GM21515 (cell line): ENCODE data around the gene MAGI2.
"Not testable (repeated sequence)": the region's sequence is repeated elsewhere in the genome, so short reads cannot be mapped to it uniquely, and the experiment has no call there.

ENCODE experiments used
- ATAC-seq: cut with Tn5 transposase; IDR thresholded peaks from one replicate; pipeline ENCODE4 v1.9.1; 2021; ENCODE audit not compliant: unreplicated experiment

The MAGI2 gene

DNA sequence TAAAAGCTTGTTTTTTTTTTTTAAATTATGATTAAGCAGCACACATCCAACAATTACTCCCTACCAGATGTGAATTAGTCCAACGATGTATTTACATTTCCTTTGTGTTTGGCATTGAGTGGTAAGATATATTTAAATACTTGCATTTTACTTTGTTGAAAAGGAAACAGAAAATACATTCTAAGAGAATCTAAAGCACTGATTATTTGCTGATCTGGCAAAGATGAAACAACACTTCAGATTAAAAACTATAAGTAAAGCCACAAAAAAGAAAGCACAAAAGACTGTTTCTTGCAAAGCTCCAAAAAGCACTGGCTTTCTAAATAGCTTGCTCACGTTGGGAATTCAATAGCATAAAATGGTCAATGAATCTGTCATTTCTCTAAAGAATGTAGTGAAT lies 1188.4 kb downstream of the MAGI2 start:
- no peak for ATAC-seq

DNA sequence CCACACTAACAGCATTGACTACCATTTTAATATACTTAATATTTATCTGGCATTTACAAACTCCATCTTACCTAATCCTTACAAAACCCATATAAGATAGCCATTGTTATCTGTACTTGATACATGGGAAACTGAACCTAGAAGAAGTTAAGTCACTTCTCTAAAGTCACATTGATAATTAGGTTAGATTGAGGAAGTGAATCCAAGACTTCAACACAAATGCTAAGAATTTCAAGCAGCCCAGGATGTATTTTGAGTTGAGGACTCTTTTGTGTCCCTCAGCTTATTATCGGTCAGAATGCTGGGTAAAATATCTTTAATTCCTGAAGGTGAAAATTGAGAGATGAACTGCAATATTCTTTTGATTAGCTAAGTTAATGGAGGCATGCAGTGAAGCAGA lies 1189.4 kb downstream of the MAGI2 start:
- ATAC-seq: no peak

DNA sequence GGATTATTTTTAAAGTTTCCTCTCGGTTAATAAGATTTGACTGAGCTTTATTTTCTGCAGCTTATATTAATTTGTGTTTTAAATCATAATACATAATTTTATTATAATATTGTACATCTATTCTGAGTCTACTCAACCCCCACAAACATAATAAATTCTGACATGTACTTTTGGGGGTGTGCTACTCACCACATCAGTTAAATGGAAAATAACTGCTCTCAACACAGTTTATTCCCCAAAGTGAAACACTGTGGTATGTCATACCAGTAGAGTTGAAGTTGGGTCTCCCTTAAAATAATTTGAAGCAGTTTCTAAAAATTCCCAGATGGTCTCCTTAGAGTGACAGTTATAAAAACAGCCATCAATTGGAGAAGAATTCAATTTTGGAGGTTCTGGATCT lies 1191.7 kb downstream of the MAGI2 start:
- ATAC-seq: no peak

DNA sequence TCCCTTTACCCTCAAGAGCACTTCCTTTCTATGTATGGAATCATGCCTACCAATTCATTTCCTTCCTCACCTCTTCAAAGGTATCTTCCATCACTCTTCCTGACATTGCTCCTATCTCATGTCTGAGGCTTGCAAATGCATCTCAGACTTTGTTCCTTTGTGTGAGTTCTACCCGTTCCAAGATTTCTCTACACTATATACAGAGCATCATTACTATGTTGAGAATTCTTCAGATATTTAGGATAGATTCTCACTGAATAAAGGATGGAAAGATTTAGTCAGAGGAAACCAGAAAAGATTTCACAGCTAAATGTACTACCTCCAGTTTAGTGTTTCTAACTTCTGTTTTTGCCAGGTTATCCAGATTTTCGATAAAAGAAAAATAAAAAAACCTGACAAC lies 1192.2 kb downstream of the MAGI2 start:
- ATAC-seq: no peak

DNA sequence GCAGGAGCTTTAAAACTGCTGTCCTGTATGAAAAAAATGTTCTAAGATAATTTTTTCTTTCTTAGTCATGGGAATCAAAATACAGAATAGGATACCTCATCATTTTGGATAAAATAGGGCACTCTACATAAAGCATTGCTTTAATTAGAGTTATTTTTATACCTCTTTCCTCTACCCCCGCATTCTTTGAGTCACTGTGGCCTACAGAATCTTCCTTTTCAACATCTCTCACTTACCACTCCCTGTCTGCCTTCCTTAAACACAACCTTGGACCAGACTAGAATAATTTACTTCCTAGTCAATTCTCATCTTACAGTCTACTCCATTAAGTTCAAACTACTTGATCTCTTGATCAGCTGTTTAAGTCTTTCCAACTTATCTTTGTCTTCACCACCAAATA lies 1192.6 kb downstream of the MAGI2 start:
- no peak for ATAC-seq

DNA sequence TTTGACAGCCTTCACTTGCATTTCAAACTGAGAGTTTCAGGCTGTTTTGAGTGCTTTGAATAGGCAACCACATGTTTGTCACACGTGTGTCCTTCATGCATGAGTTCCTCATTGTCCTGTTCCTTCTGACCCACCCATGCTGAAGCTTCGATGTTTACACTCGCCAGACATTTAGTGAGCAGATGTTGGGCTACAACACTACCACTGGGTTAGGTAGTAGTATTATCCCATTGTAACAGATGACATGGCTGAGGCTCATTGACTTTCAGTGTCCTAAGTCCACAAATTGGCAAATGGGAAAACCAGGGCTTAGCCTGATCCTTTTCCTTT lies 1198.8 kb downstream of the MAGI2 start:
- ATAC-seq: no peak

DNA sequence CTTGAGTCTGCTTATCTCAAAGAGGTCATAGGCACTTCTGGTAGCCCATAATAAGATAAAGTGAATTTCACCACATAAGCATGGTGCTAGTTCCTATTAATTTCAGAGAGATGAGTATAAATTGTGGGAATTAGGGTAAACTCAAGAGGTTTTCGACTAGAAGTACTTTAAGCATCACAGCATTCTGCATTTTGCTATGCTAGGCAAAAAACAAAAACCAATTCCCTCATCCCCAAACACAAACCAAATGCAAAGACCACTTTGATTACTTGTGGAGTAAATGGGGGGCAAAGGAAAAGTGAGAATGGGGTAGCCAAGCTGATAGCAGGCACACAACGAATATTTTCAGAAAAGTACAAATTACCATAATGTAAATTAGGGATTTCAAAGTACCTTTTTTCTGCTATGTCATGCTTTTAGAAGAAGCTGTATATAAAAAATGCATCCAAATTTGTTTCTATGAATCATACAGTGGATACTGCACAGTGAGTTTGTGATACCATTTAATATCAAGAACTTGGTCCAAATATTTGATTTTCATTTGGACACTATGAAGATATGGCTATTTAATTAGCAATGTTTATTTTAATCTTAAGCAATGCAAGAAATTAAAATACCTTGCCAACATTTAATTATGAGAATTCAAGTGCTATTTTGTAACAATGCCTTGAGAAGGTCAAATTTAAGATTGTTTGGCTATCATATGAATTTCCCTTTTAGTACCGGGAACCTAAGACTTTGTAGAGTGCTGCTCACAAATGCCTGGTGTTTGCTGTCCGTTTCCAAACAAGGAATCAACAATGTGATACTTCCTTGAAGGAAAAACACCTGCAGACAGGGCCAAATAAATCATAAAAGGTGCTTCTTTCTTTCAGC lies 1199.4 kb downstream of the MAGI2 start:
- no peak for ATAC-seq

DNA sequence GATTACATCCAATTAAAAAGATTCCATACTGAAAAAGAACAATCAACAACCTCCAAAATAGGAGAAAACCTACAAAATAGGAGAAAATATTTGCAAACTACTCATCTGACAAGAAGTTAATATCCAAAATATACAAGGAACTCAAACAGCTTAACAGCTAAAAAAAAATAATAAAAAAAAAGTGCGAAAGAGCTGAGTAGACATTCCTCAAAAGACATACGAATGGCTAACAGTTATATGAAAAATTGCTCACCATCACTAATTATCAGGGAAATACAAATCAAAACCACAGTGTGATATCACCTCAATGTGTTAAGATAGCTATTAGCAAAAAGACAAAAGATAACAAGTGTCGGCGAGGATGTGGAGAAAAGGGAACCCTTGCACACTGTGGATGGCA lies 1204.6 kb downstream of the MAGI2 start:
- ATAC-seq: no peak

DNA sequence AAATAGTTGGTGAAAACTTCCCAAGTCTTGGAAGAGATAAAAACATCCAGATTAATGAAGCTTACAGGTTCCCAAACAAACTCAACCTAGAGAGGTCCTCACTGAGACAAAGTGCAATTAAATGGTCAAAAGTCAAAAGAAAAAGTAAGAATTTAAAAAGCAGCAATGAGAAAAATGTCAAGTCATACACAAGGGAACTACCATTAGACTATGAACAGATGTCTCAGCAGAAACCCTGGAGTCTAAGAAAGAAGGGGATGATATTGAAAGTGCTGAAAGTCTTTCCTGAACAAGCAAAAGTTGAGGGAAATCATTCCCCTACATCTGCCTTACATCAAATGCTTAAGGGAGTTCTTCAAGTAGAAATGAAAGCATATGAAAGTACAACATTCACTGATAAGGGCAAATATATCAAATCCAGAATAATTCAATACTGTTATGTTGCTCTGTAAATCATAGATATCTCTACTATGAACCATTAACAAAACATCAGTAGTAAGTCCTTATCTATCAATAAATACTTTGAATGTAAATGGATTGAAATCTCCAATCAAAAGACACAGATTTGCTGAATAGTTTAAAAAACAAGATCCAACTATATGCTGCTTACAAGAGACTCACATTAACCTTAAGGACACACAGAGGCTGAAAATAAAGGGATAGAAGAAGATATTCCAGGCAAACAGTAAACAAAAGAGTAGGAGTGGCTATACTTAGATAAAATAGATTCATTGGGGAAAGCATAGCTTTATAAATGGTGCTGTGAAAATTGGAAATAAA lies 1205.4 kb downstream of the MAGI2 start:
- ATAC-seq: no peak

DNA sequence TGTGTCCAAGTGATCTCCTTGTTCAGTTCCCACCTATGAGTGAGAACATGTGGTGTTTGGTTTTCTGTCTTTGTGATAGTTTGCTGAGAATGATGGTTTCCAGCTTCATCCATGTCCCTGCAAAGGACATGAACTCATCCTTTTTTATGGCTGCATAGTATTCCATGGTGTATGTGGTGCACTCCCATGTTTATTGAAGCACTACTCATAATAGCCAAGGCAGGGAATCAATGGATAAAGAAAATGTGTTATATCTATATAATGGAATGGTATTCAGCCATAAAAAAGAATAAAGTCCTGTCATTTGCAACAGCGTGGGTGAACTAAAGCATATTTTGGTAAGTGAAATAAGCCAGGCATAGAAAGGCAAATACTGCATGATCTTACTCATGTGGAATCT lies 1213.3 kb downstream of the MAGI2 start:
- ATAC-seq: not testable (repeated sequence)

DNA sequence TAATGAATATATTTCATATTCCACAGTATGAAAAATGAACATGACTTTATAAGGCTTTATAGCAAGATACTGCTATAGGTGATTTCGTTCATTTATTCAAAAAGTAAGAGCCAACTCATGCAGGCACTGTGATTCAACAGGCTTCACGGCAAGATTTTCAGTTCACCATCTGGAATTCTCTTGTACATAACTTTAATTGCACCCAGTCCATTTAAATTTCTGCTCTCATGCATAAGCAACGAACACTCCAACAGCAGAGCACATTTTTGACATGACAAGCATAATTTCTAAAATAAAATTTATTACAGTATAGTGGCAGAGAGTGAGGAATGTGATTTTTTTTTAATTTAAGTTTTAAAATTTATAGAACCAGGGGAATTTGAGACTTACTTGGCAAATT lies 1218.8 kb downstream of the MAGI2 start:
- ATAC-seq: no peak

DNA sequence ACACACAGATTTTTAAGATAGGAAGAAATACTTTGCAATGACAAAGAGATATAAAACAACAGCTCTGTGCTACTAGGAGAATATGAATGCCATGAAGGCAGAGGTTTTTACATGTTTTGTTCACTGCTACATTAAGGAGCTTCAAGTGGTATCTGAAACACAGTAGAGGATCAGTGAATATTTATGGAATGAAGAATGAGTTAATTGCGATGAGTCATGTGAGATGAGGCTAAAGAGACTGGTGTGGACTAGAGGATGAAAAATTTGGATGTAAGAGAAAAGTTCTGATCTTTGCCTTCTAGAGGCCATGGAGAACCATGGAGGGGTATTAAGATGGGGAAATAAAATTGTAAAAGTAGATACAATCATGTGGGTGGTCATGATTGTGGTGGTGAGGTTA lies 1220.7 kb downstream of the MAGI2 start:
- ATAC-seq: no peak

DNA sequence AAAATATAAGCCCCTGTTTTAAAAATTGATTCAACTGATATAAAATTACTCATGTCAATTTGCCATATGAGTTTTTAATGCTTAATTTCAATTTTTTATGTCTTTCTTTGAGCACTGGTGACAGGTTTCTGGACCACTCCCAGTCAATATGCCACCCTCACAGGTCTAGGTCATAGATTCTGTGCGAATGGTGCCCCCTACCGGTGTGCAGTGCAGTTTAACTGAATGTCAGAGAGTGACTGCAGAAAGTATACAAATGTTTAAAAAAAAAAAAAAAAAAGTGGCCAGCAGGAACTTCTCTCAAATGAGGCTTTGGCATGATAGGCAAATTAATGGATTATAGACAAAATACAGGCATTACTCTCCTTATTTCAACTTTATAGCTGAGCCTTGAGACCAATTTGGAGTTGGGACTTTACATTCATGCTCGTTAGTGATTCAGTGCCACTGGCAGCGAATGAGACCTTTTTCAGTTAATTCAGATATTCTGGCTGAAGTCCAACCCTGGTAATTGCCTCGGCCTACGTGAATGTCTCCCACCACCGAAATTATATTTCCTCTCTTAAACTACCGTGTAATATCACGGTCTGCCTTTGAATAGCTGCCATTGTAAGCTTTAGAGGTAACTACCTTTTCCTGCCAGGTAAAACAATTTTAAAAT lies 1227.3 kb downstream of the MAGI2 start:
- ATAC-seq: no peak

DNA sequence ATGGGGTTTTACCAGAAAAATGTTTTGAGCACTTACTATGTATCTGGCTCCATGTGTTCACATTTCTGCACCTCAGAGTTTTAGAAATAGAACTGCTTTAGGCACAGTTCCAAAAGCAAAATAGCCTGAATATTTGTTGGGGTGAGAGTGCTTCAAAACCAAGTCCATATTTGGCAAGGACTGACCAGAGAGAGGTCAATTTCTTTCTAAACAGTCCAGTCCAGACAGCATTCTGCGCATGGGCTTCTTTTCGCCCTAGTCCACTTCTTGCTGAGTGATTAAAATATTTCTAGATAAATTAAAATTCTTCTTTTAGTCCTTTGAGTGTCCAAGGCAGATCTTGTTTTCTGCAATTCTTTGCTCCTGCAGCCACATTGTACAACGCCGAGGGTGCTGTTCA lies 1227.9 kb downstream of the MAGI2 start:
- ATAC-seq: no peak

DNA sequence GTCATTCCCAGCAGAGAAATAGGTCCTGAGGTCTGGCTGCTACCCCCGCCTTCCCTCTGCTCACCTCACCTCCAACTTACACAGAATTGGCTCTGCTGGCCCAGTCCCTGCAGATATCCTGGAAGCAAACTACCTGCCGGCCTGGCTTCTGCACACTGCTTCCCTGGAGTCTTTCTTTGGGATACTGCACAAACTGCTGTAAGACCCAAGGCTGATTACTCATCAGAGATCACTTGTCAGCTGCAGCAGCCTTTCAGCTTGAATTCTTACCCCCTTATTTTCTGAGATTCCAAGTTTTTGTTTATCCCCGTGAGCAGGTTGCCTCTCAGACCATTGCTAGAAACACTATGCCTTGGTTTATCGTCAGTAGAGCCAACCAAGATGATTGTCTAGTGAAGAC lies 1228.5 kb downstream of the MAGI2 start:
- no peak for ATAC-seq

DNA sequence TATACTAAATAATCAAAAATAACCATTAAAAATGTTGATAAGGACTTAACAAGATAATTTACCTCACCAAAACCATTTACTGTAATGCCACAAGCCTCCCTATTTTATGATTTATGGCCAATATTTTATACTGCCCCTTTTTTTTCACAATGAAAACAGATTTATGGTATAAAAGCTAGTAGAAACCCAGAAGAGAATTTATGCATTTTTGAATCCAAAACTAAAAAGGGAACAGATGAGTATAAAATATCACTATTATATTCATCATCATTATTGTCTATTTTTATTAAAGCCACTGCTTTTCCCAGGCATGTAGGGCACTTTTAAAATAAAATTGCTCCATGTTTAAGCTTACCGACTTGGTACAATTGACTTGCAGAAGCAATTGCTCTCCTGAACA lies 1229.9 kb downstream of the MAGI2 start:
- ATAC-seq: no peak

DNA sequence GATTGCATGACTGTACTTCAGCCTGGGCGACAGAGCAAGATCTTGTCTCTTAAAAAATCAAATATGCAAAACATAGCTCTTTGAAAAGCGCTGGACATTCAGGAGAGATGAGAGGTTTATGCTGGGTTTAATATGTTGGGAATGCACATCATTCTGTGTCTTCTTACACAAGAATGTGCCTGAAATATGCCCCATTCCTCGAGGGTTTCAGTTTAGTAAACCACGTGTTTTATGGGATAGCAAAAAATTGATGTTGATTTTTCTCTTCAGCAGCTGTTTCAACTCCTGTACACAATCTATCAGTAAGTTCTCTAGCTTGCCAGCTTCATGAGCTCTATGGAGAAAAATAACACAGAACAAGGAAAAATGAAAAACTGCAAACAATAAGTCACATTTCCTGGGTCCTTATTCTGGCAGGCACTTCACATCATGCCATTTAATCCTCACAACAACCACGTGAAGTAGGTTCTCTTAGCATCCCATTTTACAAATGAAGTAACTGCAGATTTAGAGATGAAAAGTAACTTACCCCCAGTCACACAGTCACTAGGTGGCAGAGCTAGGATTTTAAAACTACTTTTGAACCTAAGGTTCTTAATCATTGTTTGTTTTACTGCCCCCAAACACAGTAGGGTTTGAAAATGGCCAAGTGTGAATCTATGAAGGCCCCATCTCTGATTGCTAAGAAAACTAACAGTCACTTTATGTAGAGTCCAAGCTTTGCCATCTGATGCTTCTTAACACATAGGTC lies 1231.3 kb downstream of the MAGI2 start:
- ATAC-seq: no peak

DNA sequence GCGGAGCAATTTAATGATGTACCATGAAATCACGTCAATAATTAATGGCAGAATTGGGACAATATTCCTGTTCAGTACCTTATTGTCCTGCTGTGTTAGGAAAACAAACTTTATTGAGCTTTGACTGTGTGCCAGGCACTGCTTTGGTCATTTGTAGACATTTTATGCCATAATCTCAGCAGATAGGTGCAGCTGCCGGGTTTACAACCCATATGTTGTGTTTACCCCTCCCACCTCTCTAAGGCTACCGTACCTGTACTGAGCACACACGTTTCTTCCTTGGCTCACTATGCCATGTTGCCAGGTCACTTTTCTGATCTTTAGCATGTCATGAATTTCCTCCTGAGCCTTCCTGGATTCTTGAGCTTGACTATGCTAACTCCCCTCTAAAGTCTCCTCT lies 1232.7 kb downstream of the MAGI2 start:
- ATAC-seq: no peak

DNA sequence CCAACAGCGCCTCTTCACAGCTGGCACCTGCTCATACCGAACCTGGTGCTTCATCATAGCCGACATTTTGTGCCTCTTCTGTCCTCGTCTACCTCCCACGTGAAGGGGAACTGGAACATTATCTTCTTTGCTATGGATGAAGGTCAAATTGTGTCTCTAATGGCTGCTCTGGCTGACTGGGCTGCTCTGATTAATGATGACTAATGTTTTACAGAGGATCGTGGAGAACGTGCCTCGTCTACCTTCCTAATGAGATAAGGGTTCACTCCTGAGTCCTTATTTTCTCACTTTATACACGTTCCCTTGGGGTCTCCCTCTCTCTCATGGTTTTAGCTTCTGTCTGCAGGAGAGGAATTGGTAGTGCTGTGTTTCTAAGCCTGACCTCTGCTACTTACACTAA lies 1234.6 kb downstream of the MAGI2 start:
- ATAC-seq: no peak

DNA sequence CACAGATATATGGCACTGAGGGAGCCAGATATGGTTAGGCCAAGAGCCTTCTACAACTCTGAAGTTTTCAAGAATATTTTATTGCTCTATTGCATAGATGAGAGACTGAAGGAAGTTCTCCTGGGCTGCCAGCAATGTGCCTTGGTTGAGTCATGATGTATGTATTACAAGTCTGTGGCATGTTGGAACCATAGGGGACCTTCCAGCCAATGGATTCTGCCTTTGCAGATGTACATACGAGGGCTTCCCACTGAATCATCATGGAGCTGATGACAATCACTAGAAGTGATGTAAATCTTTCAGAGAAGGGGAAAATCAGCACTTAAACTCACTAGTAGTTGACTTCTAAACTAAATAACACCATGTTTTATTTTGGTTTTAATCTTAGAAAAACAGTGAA lies 1235.4 kb downstream of the MAGI2 start:
- ATAC-seq: no peak

DNA sequence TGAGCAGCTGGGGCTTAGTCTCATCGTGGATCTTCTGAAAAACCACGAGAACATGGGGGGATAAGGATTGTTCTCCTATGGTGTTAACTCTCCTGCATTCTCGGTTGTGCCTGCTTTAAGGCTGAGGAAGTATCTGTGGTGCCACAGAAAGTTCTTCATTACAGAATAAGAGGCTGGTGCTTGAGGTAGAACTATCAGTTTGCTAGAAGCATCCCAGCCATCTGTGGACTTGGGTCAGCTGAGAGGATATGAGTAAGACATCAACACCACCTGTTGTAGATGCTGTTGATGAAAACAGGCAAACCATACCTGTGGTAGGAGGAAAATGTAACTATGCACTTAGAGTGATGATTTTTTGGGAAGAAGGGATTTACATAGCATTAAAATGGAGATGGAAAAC lies 1238.3 kb downstream of the MAGI2 start:
- no peak for ATAC-seq
